ENCODE data around the gene TSBP1.

DNA sequence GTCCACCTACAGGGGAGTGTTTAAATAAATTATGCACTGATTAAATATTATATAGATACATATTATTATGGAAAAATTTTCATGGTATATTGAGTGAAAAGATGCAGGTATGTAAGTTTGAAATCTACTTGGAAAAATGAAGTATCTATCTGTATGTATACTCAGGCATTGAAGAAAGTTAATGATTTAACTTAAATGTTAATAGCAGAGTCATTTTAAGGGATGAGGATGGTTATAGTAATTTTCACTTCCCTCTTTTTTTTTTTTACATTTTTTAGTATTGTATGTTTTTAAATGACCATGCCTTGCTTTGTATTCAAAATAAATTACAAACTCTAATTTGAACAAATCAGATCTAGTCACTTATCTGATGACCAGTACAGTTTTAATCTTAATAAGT is 104.7 kb downstream of the TSBP1 start:
- no peak for TF ChIP-seq GATA3 (IDR thresholded peaks at IDR 0.05; ENCODE audit: low read depth, low read length)
- no peak for TF ChIP-seq GATA2 (IDR thresholded peaks at IDR 0.05; ENCODE audit: low read depth, low read length)
